ENCODE data around the gene NANOS1.

Gene NANOS1, protein sequence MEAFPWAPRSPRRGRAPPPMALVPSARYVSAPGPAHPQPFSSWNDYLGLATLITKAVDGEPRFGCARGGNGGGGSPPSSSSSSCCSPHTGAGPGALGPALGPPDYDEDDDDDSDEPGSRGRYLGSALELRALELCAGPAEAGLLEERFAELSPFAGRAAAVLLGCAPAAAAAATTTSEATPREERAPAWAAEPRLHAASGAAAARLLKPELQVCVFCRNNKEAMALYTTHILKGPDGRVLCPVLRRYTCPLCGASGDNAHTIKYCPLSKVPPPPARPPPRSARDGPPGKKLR

GRCh38 chr10:119029613-119030420 lies at the start of gene NANOS1:
TSS of gene NANOS1 (plus strand) at chr10:119029714. CDS start at chr10:119029802, 88 bp downstream.
- DNase-seq = peak; percentile 71

DNA sequence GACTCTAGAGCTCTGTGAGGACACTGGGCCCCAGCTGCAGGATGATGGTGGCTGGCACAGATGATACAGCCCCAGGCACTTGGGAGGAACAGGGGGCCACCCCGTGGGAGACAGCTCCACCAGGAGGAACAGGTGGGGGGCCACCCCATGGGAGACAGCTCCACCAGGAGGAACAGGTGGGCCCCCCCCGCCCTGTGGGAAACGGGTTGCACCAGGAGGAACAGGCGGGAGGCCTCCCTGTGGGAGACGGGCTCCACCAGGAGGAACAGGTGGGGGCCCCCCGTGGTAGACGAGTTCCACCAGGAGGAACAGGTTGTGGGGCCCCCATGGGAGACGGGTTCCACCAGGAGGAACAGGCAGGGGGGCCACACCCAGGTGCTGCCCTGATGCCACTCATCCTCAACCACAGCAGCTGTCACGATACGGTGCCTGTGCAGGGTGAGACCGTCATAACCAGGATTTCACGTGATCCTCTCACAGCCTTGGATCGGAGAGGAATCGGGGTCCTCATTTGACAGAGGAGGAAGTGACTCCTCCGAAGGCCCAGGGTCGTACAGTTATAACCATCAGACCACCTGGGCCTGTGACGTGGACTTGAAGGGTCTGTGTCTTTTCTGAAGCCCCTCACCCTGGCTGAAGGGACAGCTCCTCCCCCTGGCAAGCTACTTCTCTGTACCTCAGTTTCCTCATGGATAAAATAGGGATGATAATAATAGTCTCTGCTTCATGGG lies 49.2 kb upstream of the NANOS1 start:
- no peak for DNase-seq

GRCh38 chr10:118980870-118981269 lies 48.6 kb upstream of the NANOS1 start:
- DNase-seq = no peak

- DNase-seq = no peak
Observed at GRCh38 chr10:118981946-118982345, 47.6 kb upstream of the NANOS1 start.

GRCh38 chr10:118982366-118982765 lies 47.1 kb upstream of the NANOS1 start:
- DNase-seq = no peak

GRCh38 chr10:118983263-118983662 lies 46.3 kb upstream of the NANOS1 start:
- no peak for DNase-seq

GRCh38 chr10:118985576-118985975 lies 43.9 kb upstream of the NANOS1 start:
- no peak for DNase-seq

DNA sequence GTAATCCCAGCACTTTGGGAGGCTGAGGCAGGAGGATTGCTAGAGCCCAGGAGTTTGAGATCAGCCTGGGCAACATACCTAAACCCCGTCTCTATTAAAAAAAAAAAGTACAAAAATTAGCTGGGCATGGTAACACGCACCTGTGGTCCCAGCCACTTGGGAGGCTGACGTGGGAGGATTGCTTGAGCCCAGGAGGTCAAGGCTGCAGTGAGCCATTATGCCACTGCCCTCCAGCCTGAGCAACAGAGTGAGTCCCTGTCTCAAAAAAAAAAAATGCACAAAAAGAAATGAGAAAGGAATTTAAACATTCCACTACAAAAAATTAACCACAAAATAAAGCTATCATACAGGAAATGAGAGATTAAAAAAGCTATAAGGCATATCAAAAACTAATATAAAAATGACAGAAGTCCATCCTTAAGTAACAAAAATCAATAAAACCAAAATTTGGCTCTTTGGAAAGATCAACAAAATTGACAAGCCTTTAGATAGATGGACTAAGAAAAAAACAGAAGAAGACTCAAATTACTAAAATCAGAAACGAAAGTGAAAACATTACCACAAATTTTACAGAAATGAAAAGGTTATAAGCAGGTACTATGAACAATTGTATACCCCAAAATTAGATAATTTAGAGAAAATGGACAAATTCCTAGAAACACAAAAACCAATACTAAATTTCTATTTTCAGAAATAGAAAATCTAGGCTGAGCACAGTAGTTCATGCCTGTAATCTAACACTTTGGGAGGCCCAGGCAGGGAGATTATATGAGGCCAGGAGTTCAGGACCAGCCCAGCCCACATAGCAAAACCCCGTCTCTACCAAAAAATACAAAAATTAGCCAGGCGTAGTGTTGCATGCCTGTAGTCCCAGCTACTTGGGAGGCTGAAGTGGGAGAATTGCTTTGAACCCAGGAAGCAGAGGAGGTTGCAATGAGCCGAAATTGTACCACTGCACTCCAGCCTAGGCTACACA lies 42.4 kb upstream of the NANOS1 start:
- no peak for DNase-seq

GRCh38 chr10:118990326-118990725 lies 39.2 kb upstream of the NANOS1 start:
- no peak for DNase-seq

DNA sequence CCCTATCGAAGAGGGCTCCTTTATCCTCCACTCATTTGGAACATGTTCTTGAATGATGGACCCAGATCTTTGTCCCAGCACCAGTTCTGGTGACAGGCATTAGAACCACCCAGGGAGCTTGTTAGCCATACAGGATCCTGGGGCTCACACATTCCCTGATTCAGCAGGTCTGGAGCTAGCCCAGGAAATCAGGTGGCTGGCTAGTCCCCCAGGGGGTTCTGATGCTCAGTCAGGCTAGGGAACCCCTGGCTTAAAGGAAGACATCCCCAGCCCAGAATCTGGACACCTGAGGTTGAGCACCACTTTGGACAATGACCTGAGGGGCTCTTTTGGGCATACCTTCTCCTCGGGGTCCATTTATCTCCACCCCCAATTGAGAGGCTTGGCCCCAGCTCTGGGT lies 37.0 kb upstream of the NANOS1 start:
- DNase-seq = no peak

DNA sequence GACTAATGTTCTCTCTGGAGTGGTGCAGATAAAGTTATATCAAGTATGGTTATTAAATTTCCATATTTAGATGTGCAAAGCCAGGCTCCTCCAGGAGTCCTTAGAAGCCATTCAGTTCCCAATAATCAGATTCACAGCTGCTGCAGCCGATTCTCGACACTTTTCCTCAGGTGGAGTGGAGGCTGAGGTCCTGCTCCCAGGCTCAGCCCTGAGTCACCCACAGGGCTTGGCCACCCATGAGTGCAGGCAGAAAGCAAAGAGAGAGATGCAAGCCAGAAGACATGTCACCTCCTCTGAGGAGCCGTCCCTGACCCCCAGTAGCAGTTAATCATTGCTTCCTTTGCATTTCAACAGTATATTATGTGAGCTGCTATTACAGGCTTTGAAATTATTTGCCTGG lies 36.3 kb upstream of the NANOS1 start:
- no peak for DNase-seq

- DNase-seq = no peak
Observed at GRCh38 chr10:118994321-118994720, 35.2 kb upstream of the NANOS1 start.

- no peak for DNase-seq
Observed at GRCh38 chr10:118995739-118996138, 33.8 kb upstream of the NANOS1 start.

DNA sequence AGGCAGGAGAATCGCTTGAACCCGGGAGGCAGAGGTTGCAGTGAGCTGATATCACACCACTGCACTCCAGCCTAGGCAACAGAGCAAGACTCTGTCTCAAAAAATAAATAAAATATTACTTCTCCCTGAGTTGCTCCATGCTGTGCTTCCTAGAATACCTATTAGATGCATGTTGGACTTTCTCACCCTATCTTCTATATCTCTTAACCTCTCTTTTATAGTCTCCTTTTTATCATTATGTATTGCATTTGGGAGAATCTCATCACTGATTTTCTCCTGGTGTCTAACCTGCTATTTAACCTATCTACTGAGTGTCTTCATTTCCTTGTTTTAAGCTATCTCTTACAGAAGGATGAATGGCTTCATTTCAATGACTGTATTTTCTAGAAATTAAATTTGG lies 32.1 kb upstream of the NANOS1 start:
- no peak for DNase-seq

GRCh38 chr10:118998183-118998582 lies 31.3 kb upstream of the NANOS1 start:
- DNase-seq = no peak

GRCh38 chr10:119001717-119002500 lies 27.6 kb upstream of the NANOS1 start:
- no peak for DNase-seq

DNA sequence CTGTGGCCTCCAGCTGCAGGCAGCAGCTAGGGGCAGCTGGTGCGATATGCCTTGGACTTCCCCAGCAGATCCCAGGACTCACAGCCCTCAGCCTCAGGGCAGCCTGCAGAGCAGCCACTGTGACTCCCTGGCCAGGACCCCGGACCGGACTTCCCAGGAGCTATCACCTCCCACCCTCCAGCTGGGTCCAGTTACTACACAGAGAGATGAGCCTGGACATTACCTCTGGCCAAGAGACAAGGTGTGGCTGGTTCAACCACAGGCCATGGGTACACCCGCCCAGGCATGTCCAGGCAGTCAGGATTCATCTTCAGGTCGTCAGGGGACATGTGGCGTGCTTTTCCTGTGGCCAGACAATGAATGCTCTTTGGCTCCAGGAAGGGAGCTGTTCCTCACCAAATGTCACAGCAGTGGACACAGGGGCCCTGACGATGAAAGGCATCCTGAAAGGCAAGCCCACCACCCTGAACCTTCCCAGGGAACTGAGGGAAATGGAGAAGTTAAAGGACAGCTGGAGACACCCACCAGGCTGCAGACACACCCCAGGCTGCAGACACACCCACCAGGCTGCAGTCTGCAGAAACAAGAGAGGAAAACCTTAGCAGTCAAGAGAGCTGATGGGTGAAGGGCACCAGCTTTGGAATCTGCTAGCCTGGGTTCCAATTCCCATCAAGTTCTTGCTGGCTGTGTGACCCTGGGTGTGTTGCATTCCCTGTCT lies 25.8 kb upstream of the NANOS1 start:
- no peak for DNase-seq

- DNase-seq = no peak
Observed at GRCh38 chr10:119005362-119006043, 24.0 kb upstream of the NANOS1 start.

DNA sequence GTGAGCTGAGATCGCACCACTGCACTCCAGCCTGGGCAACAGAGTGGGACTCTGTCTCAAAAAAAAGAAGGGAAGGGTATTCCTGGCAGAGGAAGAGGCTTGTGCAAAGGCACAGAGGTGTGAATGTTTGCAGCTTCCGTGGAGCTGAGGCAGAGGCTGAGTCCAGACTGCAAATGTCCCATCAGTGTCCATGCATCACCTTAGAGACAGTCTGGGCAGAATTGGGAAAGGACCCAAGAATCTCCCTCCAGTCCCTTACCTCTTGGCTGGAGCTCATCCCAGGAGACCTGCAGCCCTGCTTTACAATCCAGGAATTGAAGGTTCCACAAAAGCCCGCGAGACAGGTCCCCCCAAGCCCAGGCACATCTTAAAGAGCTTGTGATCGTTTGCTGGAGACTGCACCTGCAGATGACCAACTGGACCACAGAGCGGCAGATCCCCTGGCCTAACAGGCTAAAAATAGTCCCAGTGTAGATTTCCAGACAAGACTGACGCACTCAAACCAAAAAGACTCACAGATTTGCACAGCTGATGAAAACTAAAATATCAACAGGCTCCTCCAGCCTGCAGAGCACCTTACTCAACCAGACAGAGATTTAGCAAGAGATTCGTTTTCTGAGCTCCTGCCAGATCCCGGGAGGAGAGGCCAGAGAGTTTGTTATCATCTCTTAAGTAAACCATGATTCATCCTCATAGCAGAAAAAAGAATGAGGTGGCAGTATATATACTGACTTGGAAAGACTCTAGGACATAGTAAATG lies 22.9 kb upstream of the NANOS1 start:
- DNase-seq = no peak

DNA sequence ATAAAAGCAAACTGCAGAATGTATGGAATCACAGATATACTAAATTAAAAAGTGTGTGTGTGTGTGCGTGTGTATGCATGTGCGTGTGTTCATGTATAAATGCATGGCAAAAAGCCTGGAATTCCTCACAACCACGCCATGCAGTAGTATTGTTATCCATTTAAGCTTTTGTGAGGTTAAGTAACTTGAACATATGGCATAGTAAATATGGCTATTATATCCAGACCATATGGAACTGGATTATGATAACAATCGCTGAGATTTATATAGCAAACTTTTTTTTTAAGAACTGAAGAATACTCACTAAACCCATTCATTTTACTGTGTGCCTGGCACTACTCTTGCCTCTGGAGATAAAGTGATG lies 22.3 kb upstream of the NANOS1 start:
- DNase-seq = no peak
